ENCODE results near the gene HNRNPF.
A peak's percentile ranks its signal among the peaks of the same experiment; 100 is the strongest.

HNRNPF gene

GRCh38 chr10:43369921-43370320 lies 39.1 kb downstream of the HNRNPF start:
- no peak overlapping the region for H3K4me3 ChIP-seq (ENCODE audit: low read depth in 1 of 2, low read length in 2 of 2)
- H3K4me1 ChIP-seq (ENCODE audit: control insufficient read depth in 1 of 2, insufficient read depth in 2 of 2, low read length in 2 of 2) = peaks cover 0 to 2% of the 10 kb centered on the region in 2 donors
- H3K36me3 ChIP-seq (ENCODE audit: control insufficient read depth in 1 of 2, insufficient read depth in 2 of 2, low read length in 2 of 2) = no peaks in the 10 kb centered on the region
- no peak overlapping the region for H3K9ac ChIP-seq (ENCODE audit: low read depth in 1 of 2, low read length in 2 of 2)
- H3K9me3 ChIP-seq (ENCODE audit: control insufficient read depth in 1 of 2, low read length in 2 of 2) = no peaks in the 10 kb centered on the region
- no peaks in the 10 kb centered on the region for H3K27me3 ChIP-seq (ENCODE audit: control insufficient read depth in 1 of 2, insufficient read depth in 2 of 2, low read length in 2 of 2)
- H3K27ac ChIP-seq (ENCODE audit: low read depth, low read length) = no peak overlapping the region

DNA sequence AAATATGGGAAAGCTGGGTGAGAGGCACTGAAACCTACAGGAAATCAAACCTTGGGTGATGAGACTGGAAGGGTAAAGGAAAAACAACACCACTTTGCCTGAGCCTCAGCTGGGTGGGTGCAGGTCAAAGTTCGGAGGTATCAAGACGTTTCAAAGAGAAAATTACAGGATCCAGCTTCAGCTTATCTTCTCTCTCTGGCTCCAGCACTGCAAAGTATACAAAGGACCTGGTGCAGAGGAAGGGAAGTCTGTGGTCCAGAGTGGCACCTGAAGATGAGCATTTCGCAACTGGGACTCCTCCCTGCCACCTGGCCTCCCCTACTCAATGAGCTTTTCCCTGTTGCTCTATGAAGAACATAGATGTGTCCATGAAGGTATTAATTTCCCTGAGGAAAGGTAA lies 44.0 kb downstream of the HNRNPF start:
- Histone ChIP-seq H3K9me3 (ENCODE audit: control insufficient read depth in 1 of 2, low read length in 2 of 2) (no peaks in the 10 kb centered on the region), H3K36me3 (ENCODE audit: control insufficient read depth in 1 of 2, insufficient read depth in 2 of 2, low read length in 2 of 2) (no peaks in the 10 kb centered on the region), H3K4me3 (ENCODE audit: low read depth in 1 of 2, low read length in 2 of 2) (no peak overlapping the region), H3K9ac (ENCODE audit: low read depth in 1 of 2, low read length in 2 of 2) (no peak overlapping the region), H3K4me1 (ENCODE audit: control insufficient read depth in 1 of 2, insufficient read depth in 2 of 2, low read length in 2 of 2) (peaks cover 4 to 10% of the 10 kb centered on the region in 2 donors), H3K27ac (ENCODE audit: low read depth, low read length) (no peak overlapping the region), H3K27me3 (ENCODE audit: control insufficient read depth in 1 of 2, insufficient read depth in 2 of 2, low read length in 2 of 2) (no peaks in the 10 kb centered on the region)

DNA sequence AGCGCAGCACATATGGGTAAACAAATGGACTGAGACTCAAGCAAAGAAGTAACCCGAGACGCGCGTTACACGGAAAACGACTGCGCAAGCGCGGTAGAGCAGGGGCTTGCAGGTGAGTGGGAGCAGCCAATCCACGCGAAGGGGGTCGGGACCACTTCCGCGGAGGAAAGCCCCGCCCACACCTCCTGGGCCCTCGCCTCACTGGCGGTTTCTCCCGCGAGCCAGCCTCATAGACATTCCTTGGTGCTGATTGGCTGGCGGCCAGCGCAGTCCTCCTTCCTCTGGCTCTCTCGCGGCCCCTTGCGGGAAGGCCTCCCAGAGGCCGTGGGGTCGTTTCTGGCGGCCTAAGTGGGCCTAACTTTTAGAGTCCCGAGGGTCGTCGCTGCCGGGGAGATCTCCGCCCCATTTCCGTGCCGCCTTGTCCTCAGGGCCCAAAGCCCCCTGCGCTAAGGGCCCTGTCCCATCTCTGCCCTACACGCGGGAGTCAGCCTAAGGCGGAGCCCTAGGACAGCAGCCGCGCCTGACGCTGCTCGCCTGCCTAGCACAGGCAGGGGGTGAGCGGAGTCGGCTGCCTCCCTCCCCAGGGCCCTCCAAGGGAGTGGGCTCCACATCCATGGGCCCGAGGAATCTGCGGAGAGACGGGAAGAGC lies 46.7 kb downstream of the HNRNPF start:
- peak overlapping the region; percentile 64 for H3K27ac ChIP-seq (ENCODE audit: low read depth, low read length)
- H3K4me3 ChIP-seq (ENCODE audit: low read depth in 1 of 2, low read length in 2 of 2) = peak overlapping the region; percentile 83 to 88
- peaks cover 4 to 10% of the 10 kb centered on the region in 2 donors for H3K4me1 ChIP-seq (ENCODE audit: control insufficient read depth in 1 of 2, insufficient read depth in 2 of 2, low read length in 2 of 2)
- no peaks in the 10 kb centered on the region for H3K36me3 ChIP-seq (ENCODE audit: control insufficient read depth in 1 of 2, insufficient read depth in 2 of 2, low read length in 2 of 2)
- H3K9me3 ChIP-seq (ENCODE audit: control insufficient read depth in 1 of 2, low read length in 2 of 2) = no peaks in the 10 kb centered on the region
- H3K9ac ChIP-seq (ENCODE audit: low read depth in 1 of 2, low read length in 2 of 2) = peak overlapping the region; percentile 68 to 98
- H3K27me3 ChIP-seq (ENCODE audit: control insufficient read depth in 1 of 2, insufficient read depth in 2 of 2, low read length in 2 of 2) = no peaks in the 10 kb centered on the region

GRCh38 chr10:43361547-43362190 lies 47.3 kb downstream of the HNRNPF start:
- Histone ChIP-seq H3K9me3 (ENCODE audit: control insufficient read depth in 1 of 2, low read length in 2 of 2) (no peaks in the 10 kb centered on the region), H3K4me3 (ENCODE audit: low read depth in 1 of 2, low read length in 2 of 2) (peak overlapping the region; percentile 83 to 88), H3K27me3 (ENCODE audit: control insufficient read depth in 1 of 2, insufficient read depth in 2 of 2, low read length in 2 of 2) (no peaks in the 10 kb centered on the region), H3K9ac (ENCODE audit: low read depth in 1 of 2, low read length in 2 of 2) (peak overlapping the region; percentile 68 to 98), H3K4me1 (ENCODE audit: control insufficient read depth in 1 of 2, insufficient read depth in 2 of 2, low read length in 2 of 2) (peaks cover 4 to 10% of the 10 kb centered on the region in 2 donors), H3K27ac (ENCODE audit: low read depth, low read length) (no peak overlapping the region), H3K36me3 (ENCODE audit: control insufficient read depth in 1 of 2, insufficient read depth in 2 of 2, low read length in 2 of 2) (no peaks in the 10 kb centered on the region)

- Histone ChIP-seq H3K36me3 (ENCODE audit: control insufficient read depth in 1 of 2, insufficient read depth in 2 of 2, low read length in 2 of 2) (no peaks in the 10 kb centered on the region), H3K27me3 (ENCODE audit: control insufficient read depth in 1 of 2, insufficient read depth in 2 of 2, low read length in 2 of 2) (no peaks in the 10 kb centered on the region), H3K27ac (ENCODE audit: low read depth, low read length) (no peak overlapping the region), H3K9ac (ENCODE audit: low read depth in 1 of 2, low read length in 2 of 2) (no peak overlapping the region), H3K4me1 (ENCODE audit: control insufficient read depth in 1 of 2, insufficient read depth in 2 of 2, low read length in 2 of 2) (peaks cover 4 to 13% of the 10 kb centered on the region in 2 donors), H3K9me3 (ENCODE audit: control insufficient read depth in 1 of 2, low read length in 2 of 2) (no peaks in the 10 kb centered on the region), H3K4me3 (ENCODE audit: low read depth in 1 of 2, low read length in 2 of 2) (no peak overlapping the region)
Measured at GRCh38 chr10:43360086-43360485, 48.9 kb downstream of the HNRNPF start.

DNA sequence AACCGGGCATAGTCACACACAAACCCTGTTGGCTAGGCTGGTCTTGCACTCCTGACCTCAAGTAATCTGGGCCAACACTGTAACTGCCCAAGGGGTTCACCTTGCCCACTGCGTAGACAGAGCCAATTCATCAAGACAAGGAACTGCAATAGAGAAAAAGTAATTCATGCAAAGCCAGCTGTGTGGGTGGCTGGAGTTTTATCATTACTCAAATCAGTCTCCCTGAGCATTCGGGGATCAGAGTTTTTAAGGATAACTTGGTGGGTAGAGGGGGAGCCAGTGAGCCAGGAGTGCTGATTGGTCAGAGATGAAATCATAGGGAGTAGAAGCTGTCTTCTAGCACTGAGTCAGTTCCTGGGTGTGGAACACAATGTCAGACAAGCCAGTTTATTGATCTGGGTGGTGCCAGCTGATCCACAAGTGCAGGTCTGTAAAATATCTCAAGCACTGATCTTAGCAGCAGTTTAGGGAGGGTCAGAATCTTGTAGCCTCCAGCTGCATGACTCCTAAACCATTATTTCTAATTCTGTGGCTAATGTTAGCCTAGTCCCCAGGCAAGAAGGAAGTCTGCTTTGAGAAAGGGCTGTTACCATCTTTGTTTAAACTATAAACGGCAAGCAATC lies 53.1 kb downstream of the HNRNPF start:
- Histone ChIP-seq H3K4me1 (ENCODE audit: control insufficient read depth in 1 of 2, insufficient read depth in 2 of 2, low read length in 2 of 2) (peaks cover 1 to 4% of the 10 kb centered on the region in 2 donors), H3K9me3 (ENCODE audit: control insufficient read depth in 1 of 2, low read length in 2 of 2) (no peaks in the 10 kb centered on the region), H3K9ac (ENCODE audit: low read depth in 1 of 2, low read length in 2 of 2) (no peak overlapping the region), H3K36me3 (ENCODE audit: control insufficient read depth in 1 of 2, insufficient read depth in 2 of 2, low read length in 2 of 2) (no peaks in the 10 kb centered on the region), H3K27ac (ENCODE audit: low read depth, low read length) (no peak overlapping the region), H3K27me3 (ENCODE audit: control insufficient read depth in 1 of 2, insufficient read depth in 2 of 2, low read length in 2 of 2) (peaks cover 0 to 1% of the 10 kb centered on the region in 2 donors), H3K4me3 (ENCODE audit: low read depth in 1 of 2, low read length in 2 of 2) (no peak overlapping the region)

- Histone ChIP-seq H3K36me3 (ENCODE audit: control insufficient read depth in 1 of 2, insufficient read depth in 2 of 2, low read length in 2 of 2) (no peaks in the 10 kb centered on the region), H3K4me3 (ENCODE audit: low read depth in 1 of 2, low read length in 2 of 2) (no peak overlapping the region), H3K4me1 (ENCODE audit: control insufficient read depth in 1 of 2, insufficient read depth in 2 of 2, low read length in 2 of 2) (peaks cover 11 to 14% of the 10 kb centered on the region in 2 donors), H3K27me3 (ENCODE audit: control insufficient read depth in 1 of 2, insufficient read depth in 2 of 2, low read length in 2 of 2) (peaks cover 4 to 8% of the 10 kb centered on the region in 2 donors), H3K9ac (ENCODE audit: low read depth in 1 of 2, low read length in 2 of 2) (no peak overlapping the region), H3K9me3 (ENCODE audit: control insufficient read depth in 1 of 2, low read length in 2 of 2) (no peaks in the 10 kb centered on the region), H3K27ac (ENCODE audit: low read depth, low read length) (no peak overlapping the region)
Measured at GRCh38 chr10:43354879-43355380, 54.1 kb downstream of the HNRNPF start.

- H3K9me3 ChIP-seq (ENCODE audit: control insufficient read depth in 1 of 2, low read length in 2 of 2) = no peaks in the 10 kb centered on the region
- peaks cover 4 to 8% of the 10 kb centered on the region in 2 donors for H3K27me3 ChIP-seq (ENCODE audit: control insufficient read depth in 1 of 2, insufficient read depth in 2 of 2, low read length in 2 of 2)
- peaks cover 13 to 15% of the 10 kb centered on the region in 2 donors for H3K4me1 ChIP-seq (ENCODE audit: control insufficient read depth in 1 of 2, insufficient read depth in 2 of 2, low read length in 2 of 2)
- no peak overlapping the region for H3K9ac ChIP-seq (ENCODE audit: low read depth in 1 of 2, low read length in 2 of 2)
- no peaks in the 10 kb centered on the region for H3K36me3 ChIP-seq (ENCODE audit: control insufficient read depth in 1 of 2, insufficient read depth in 2 of 2, low read length in 2 of 2)
- H3K4me3 ChIP-seq (ENCODE audit: low read depth in 1 of 2, low read length in 2 of 2) = no peak overlapping the region
- no peak overlapping the region for H3K27ac ChIP-seq (ENCODE audit: low read depth, low read length)
Measured at GRCh38 chr10:43354330-43354635, 54.7 kb downstream of the HNRNPF start.

DNA sequence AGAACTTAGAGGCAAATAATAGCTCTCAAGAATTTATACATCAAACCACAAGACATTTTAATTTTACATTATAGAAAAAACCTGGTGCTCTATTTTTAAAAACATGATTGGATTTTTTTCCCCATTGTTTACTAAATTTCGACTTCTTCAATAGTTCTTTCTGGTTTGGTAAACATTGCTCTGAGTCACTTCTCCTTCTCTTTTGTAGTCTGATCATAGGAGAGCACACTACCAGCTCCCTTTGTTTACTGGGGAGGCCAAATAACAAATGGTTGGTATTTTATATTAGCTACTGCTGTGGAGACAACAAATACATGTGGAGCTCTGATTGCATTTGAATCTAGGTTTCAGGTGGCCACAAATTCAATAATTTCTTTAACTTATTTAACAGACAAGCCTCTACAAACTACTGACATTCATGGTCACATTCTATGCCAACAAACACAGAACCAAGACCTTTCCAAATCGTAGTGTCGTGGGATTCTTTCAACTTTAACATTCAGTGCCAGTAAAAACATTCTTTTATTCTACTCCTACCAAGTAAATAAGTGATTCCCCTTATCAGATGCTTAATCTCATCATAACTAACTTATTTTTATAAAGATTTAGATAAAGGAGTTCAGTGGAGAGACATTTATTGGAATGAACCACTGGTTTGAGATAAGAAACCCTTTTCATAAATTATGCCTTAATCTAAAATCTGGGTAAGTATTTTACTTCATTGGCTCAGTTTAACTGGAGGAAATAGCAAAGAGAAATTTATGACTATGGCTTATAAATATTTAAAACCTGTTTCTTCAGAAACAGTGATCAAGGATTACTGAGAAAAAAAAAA lies 55.3 kb downstream of the HNRNPF start:
- Histone ChIP-seq H3K36me3 (ENCODE audit: control insufficient read depth in 1 of 2, insufficient read depth in 2 of 2, low read length in 2 of 2) (no peaks in the 10 kb centered on the region), H3K27ac (ENCODE audit: low read depth, low read length) (no peak overlapping the region), H3K9me3 (ENCODE audit: control insufficient read depth in 1 of 2, low read length in 2 of 2) (no peaks in the 10 kb centered on the region), H3K27me3 (ENCODE audit: control insufficient read depth in 1 of 2, insufficient read depth in 2 of 2, low read length in 2 of 2) (peaks cover 4 to 8% of the 10 kb centered on the region in 2 donors), H3K4me3 (ENCODE audit: low read depth in 1 of 2, low read length in 2 of 2) (no peak overlapping the region), H3K9ac (ENCODE audit: low read depth in 1 of 2, low read length in 2 of 2) (no peak overlapping the region), H3K4me1 (ENCODE audit: control insufficient read depth in 1 of 2, insufficient read depth in 2 of 2, low read length in 2 of 2) (peaks cover 13 to 15% of the 10 kb centered on the region in 2 donors)
